Right lobe of liver (tissue), 6 donors: ENCODE results near the gene TRIM3. TPM values are rescaled to one million over a fixed set of nuclear protein-coding genes. Genes with fewer than 3 reads are reported as not detected.

Experiments
- ATAC-seq, 4 donors: fragments of 200-7000 bp; cut with Tn5 transposase; one replicate each; pipeline ENCODE4 v1.9.1; 2020; ENCODE audit warnings: mild to moderate bottlenecking in 4 of 4, moderate library complexity in 4 of 4
- DNase-seq, 3 donors: peaks; one replicate each; pipeline ENCODE4 v3.0.0-alpha.2; 2020
- H3K27ac ChIP-seq, 3 donors: fragments of 200-600 bp; one replicate each; pipeline ENCODE4 v1.8.0; 2022
- H3K27me3 ChIP-seq, 2 donors: fragments of 200-600 bp; one replicate each; pipeline ENCODE4 v1.8.0; 2022
- H3K36me3 ChIP-seq, 4 donors: fragments of 200-600 bp; sonication (generic) in 1 of 4; one replicate each; pipeline versions ENCODE4 v1.5.1 to v1.8.0; 2017 to 2022; ENCODE audit warnings: control low read depth in 1 of 4
- H3K4me1 ChIP-seq, 4 donors: fragments of 200-600 bp; sonication (generic) in 1 of 4; one replicate each; pipeline versions ENCODE4 v1.5.1 to v1.8.0; 2017 to 2022; ENCODE audit warnings: control low read depth in 1 of 4
- H3K4me3 ChIP-seq, 3 donors: fragments of 200-600 bp; one replicate each; pipeline ENCODE4 v1.8.0; 2022
- H3K9me3 ChIP-seq, 4 donors: fragments of 200-600 bp; sonication (generic) in 1 of 4; one replicate each; pipeline versions ENCODE4 v1.5.1 to v1.8.0; 2017 to 2022; ENCODE audit warnings: control low read depth in 1 of 4
- POLR2A ChIP-seq: fragments of 450-650 bp; IDR thresholded peaks from one replicate; pipeline ENCODE4 v1.6.1; 2017; ENCODE audit warnings: antibody characterized with exemption, mild to moderate bottlenecking
- WGBS: methylation state at CpG from one replicate; pipeline ENCODE4 v1.1.6; 2018; ENCODE audit warnings: low coverage, low lambda C conversion rate; ENCODE audit not compliant: insufficient coverage; ENCODE audit errors: missing lambda C conversion rate; 5-methylcytosine and 5-hydroxymethylcytosine counted together
- intact Hi-C, 2 donors: fragments of 100-400 bp; cut with DNase I; formaldehyde crosslinking; loops; one replicate each; pipeline versions ENCODE4 v1.11.2 to v1.14.1; 2022
- total RNA-seq, 6 experiments: library from RNA; depleted of rRNA in 2 of 6; stranded (reverse); fragments of >200 nt in 2 of 6; fragmentation: NEBNext Ultra II Directional in 3 of 6; extraction: Animal tissue kit (Norgen Biotek cat#: 25700) in 3 of 6; gene quantifications; one replicate each; pipeline versions ENCODE4 v1.1.0 to v1.2.4, GENCODE V29; 2016 to 2023
- TF ChIP-seq, protein P1 (sequence below), 4 donors: fragments of 200-600 bp in 3 of 4; fragments of 450-650 bp in 1 of 4; IDR thresholded peaks; one replicate each; pipeline versions ENCODE4 v1.5.1 to v1.8.0; 2016 to 2022; ENCODE audit warnings: antibody characterized with exemption in 4 of 4, mild to moderate bottlenecking in 2 of 4
- donor health status: DM: no; HTN: yes; CAD: no.
- donor health status: DM: no; HTN: no; CAD: no.
- donor health status: DM: no; HTN: no; CAD: no.
- donor health status: DM: no; HTN: yes; CAD: no.
- donor health status: DM: no; HTN: yes; CAD: no.

The TRIM3 gene
- total RNA-seq, 6 experiments from 2014 or later = 5.0 to 8.9 (median 6.7) TPM

DNA sequence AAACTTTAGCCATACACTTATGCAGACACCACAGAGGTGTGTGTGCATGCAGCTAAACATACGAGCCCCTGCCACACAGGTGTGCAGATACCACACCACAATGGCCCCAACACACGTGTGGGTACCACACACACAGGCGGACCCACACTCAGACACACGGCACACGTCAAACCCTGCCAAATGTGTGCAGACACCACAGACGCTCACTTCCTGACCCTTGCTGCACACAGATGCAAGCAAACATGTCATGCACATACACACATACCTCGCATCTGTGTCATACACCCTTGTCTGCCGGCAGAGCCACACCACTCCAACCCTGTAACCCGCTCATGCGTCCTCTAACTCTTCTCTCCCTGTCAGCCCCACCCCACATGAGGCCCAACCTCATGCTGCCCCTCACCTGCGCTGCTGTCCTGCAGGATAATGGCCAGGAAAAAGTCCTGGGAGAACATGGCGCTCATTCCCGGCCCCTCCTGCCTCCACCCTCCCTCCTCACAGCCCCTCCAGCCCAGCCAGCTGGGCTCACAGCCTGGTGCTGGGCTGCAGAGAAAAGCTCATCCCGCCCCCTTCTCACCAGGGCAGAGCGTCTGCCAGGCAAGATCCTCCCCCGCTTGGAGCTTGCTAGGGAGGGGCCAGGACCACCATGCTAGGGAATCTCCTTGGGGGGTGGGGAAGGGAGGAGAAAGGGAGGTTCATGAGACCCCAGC, 69.2 kb downstream of the TRIM3 start:
- H3K27me3 ChIP-seq = no peaks in the 10 kb centered on the region
- intact Hi-C loops = no loop called here
- DNase-seq = no peak
- H3K4me1 ChIP-seq = no peaks in the 10 kb centered on the region
- H3K36me3 ChIP-seq = no peaks in the 10 kb centered on the region
- TF ChIP-seq, protein P1, sequence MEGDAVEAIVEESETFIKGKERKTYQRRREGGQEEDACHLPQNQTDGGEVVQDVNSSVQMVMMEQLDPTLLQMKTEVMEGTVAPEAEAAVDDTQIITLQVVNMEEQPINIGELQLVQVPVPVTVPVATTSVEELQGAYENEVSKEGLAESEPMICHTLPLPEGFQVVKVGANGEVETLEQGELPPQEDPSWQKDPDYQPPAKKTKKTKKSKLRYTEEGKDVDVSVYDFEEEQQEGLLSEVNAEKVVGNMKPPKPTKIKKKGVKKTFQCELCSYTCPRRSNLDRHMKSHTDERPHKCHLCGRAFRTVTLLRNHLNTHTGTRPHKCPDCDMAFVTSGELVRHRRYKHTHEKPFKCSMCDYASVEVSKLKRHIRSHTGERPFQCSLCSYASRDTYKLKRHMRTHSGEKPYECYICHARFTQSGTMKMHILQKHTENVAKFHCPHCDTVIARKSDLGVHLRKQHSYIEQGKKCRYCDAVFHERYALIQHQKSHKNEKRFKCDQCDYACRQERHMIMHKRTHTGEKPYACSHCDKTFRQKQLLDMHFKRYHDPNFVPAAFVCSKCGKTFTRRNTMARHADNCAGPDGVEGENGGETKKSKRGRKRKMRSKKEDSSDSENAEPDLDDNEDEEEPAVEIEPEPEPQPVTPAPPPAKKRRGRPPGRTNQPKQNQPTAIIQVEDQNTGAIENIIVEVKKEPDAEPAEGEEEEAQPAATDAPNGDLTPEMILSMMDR (IDR thresholded peaks at IDR 0.05) = no peak
- no peak for TF ChIP-seq POLR2A
- WGBS = 74% methylated on average over 12 of the region's 16 CpGs
- ATAC-seq = no peak
- H3K4me3 ChIP-seq = no peak overlapping the region
- H3K27ac ChIP-seq = no peak overlapping the region
- no peaks in the 10 kb centered on the region for H3K9me3 ChIP-seq

DNA sequence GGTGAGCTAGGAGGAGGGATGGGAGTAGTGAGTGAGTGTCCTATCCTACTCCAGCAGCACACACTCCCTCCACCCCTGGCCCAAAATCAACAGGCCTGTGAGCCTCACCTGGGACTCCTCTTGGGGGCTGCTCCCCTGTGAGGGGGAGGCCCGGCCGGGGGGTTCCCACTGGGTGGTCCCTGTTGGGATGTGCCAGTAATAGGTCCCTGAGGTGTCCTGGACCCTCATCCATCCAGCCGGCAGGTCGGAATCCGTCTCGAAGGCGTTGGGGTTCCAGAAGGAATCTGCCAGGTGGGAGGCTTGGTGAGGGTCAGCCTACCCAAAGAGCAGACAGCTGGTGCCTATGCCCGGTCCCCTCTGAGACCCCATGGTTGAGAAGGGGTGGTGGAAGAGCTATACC, 70.2 kb downstream of the TRIM3 start:
- Histone ChIP-seq H3K4me1 (no peaks in the 10 kb centered on the region), H3K27ac (no peak overlapping the region), H3K36me3 (no peaks in the 10 kb centered on the region), H3K9me3 (no peaks in the 10 kb centered on the region), H3K27me3 (no peaks in the 10 kb centered on the region), H3K4me3 (no peak overlapping the region)
- TF ChIP-seq POLR2A = no peak
- TF ChIP-seq, protein P1 (IDR thresholded peaks at IDR 0.05) = no peak
- ATAC-seq = no peak
- WGBS = no CpG with 5 or more reads among the region's 8 CpGs
- intact Hi-C loops = no loop called here
- no peak for DNase-seq

DNA sequence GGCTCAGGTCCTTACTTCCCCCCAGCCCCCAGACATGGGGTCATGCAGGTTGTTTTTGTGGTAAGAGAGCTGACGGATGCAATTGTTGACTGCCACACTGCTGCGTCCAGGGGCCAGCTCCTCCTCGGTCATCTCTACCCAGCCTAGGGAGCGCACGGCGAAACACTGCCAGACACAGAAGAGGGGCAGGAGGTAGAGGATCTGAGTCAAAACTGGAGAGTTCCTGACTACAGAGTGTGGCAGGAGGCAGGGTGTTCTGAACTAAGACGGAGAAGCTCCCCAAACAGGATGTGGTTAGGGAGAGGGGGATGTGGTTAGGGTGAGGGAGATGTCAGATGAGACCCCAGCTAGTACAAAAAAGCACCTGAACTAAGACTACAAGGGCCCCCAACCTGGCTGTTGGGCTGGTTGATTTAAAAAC, 71.2 kb downstream of the TRIM3 start:
- 61% methylated on average over 7 of the region's 7 CpGs for WGBS
- Histone ChIP-seq H3K27me3 (no peaks in the 10 kb centered on the region), H3K4me1 (no peaks in the 10 kb centered on the region), H3K27ac (no peak overlapping the region), H3K4me3 (no peak overlapping the region), H3K9me3 (no peaks in the 10 kb centered on the region), H3K36me3 (no peaks in the 10 kb centered on the region)
- TF ChIP-seq, protein P1 (IDR thresholded peaks at IDR 0.05) = no peak
- no peak for TF ChIP-seq POLR2A
- peak in 2 of 4 donors; percentile 43 to 51 for ATAC-seq
- DNase-seq = no peak
- intact Hi-C loops = no loop called here

DNA sequence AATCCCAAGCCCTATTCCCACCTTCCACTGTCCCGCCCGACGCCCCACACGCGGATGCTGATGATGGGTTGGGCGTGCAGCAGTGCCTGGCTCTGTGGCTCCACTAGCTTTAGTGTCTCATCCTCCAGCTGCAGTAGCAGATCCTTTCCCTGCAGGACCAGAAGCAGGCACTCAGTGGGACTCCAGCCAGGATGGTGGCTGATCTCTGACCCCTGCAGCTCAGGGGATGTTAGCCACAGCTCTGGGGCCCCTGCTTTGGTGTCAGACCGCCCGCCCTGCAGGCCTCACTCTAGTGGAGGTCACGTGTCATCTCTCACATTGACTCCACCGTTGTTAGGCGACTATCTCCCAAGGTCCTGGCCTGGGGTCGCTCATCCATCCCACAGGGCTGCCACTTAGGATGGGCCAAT, 71.7 kb downstream of the TRIM3 start:
- intact Hi-C loops = no loop called here
- Histone ChIP-seq H3K9me3 (no peaks in the 10 kb centered on the region), H3K36me3 (no peaks in the 10 kb centered on the region), H3K27me3 (no peaks in the 10 kb centered on the region), H3K27ac (no peak overlapping the region), H3K4me3 (no peak overlapping the region), H3K4me1 (no peaks in the 10 kb centered on the region)
- peak in 2 of 4 donors; percentile 18 to 19 for ATAC-seq
- WGBS = no CpG with 5 or more reads among the region's 12 CpGs
- TF ChIP-seq POLR2A = no peak
- TF ChIP-seq, protein P1 (IDR thresholded peaks at IDR 0.05) = no peak
- DNase-seq = no peak
